ENCODE data around the gene TAS2R16. TPM values are rescaled to one million over a fixed set of nuclear protein-coding genes. Genes with fewer than 3 reads are reported as not detected.
A peak's percentile ranks its signal among the peaks of the same experiment; 100 is the strongest.

Gene TAS2R16
- total and polyA plus RNA-seq, 2 experiments from 2014 or later = not detected

- no peak for TF ChIP-seq EZH2 (IDR thresholded peaks at IDR 0.05; ENCODE audit: low read depth, unreplicated experiment)
Measured at GRCh38 chr7:122951006-122951405, 44.5 kb downstream of the TAS2R16 start (continued).

GRCh38 chr7:122949186-122949585 is 46.3 kb downstream of the TAS2R16 start:
- Histone ChIP-seq H3K36me3 (ENCODE audit: insufficient read depth) (no peaks in the 10 kb centered on the region), H3K4me2 (no peak overlapping the region), H3K9me2 (ENCODE audit: insufficient read depth) (no peaks in the 10 kb centered on the region), H3K4me3 (no peak overlapping the region), H4K20me1 (replicated peaks; ENCODE audit: insufficient read depth) (no peaks in the 10 kb centered on the region), H3K79me2 (replicated peaks; ENCODE audit: insufficient read depth) (no peaks in the 10 kb centered on the region), H3K4me1 (ENCODE audit: insufficient read depth) (peaks cover 8% of the 10 kb centered on the region; the same call in 1 of the 2 replicates), H3F3A (replicated peaks; ENCODE audit: low read depth) (no peaks in the 10 kb centered on the region), H3K27ac (ENCODE audit: low read depth) (no peak overlapping the region), H2AFZ (no peak overlapping the region), H3K27me3 (ENCODE audit: insufficient read depth) (no peaks in the 10 kb centered on the region)
- no peaks in the 10 kb centered on the region for H3K36me3 Mint-ChIP-seq (ENCODE audit: low read depth)
- H3K27me3 Mint-ChIP-seq (ENCODE audit: insufficient read depth, low read depth, poor library complexity) = no peaks in the 10 kb centered on the region
- peak overlapping the region; percentile 42; the same call in 1 of the 2 replicates for H3K27ac Mint-ChIP-seq
- no peak for DNase-seq (ENCODE audit: low spot score)
- TF ChIP-seq, protein P1, sequence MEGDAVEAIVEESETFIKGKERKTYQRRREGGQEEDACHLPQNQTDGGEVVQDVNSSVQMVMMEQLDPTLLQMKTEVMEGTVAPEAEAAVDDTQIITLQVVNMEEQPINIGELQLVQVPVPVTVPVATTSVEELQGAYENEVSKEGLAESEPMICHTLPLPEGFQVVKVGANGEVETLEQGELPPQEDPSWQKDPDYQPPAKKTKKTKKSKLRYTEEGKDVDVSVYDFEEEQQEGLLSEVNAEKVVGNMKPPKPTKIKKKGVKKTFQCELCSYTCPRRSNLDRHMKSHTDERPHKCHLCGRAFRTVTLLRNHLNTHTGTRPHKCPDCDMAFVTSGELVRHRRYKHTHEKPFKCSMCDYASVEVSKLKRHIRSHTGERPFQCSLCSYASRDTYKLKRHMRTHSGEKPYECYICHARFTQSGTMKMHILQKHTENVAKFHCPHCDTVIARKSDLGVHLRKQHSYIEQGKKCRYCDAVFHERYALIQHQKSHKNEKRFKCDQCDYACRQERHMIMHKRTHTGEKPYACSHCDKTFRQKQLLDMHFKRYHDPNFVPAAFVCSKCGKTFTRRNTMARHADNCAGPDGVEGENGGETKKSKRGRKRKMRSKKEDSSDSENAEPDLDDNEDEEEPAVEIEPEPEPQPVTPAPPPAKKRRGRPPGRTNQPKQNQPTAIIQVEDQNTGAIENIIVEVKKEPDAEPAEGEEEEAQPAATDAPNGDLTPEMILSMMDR (conservative IDR thresholded peaks at IDR 0.05; ENCODE audit: low read depth in 2 of 2) = no peak
- TF ChIP-seq JUNB (IDR thresholded peaks at IDR 0.05; ENCODE audit: unreplicated experiment) (no peak), ETS1 (IDR thresholded peaks at IDR 0.05) (no peak), EZH2 (IDR thresholded peaks at IDR 0.05; ENCODE audit: low read depth, unreplicated experiment) (no peak), STAT1 (IDR thresholded peaks at IDR 0.05; ENCODE audit: unreplicated experiment) (no peak), ZNF331 (CRISPR knock-in tag; IDR thresholded peaks at IDR 0.05; ENCODE audit: low read depth) (no peak), NANOG (IDR thresholded peaks at IDR 0.05; ENCODE audit: borderline replicate concordance) (no peak), POLR2AphosphoS5 (IDR thresholded peaks at IDR 0.05; ENCODE audit: low read depth) (no peak), ZNF462 (CRISPR knock-in tag; IDR thresholded peaks at IDR 0.05) (no peak), ZNF114 (CRISPR knock-in tag; IDR thresholded peaks at IDR 0.05) (no peak), EZH2phosphoT487 (IDR thresholded peaks at IDR 0.05; ENCODE audit: unreplicated experiment) (no peak), CREB1 (CRISPR knock-in tag; IDR thresholded peaks at IDR 0.05; ENCODE audit: low read depth) (no peak)
- TF ChIP-seq, protein P2, sequence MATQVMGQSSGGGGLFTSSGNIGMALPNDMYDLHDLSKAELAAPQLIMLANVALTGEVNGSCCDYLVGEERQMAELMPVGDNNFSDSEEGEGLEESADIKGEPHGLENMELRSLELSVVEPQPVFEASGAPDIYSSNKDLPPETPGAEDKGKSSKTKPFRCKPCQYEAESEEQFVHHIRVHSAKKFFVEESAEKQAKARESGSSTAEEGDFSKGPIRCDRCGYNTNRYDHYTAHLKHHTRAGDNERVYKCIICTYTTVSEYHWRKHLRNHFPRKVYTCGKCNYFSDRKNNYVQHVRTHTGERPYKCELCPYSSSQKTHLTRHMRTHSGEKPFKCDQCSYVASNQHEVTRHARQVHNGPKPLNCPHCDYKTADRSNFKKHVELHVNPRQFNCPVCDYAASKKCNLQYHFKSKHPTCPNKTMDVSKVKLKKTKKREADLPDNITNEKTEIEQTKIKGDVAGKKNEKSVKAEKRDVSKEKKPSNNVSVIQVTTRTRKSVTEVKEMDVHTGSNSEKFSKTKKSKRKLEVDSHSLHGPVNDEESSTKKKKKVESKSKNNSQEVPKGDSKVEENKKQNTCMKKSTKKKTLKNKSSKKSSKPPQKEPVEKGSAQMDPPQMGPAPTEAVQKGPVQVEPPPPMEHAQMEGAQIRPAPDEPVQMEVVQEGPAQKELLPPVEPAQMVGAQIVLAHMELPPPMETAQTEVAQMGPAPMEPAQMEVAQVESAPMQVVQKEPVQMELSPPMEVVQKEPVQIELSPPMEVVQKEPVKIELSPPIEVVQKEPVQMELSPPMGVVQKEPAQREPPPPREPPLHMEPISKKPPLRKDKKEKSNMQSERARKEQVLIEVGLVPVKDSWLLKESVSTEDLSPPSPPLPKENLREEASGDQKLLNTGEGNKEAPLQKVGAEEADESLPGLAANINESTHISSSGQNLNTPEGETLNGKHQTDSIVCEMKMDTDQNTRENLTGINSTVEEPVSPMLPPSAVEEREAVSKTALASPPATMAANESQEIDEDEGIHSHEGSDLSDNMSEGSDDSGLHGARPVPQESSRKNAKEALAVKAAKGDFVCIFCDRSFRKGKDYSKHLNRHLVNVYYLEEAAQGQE (IDR thresholded peaks at IDR 0.05; ENCODE audit: unreplicated experiment) = no peak
- no peaks in the 10 kb centered on the region for H3K9me3 Mint-ChIP-seq
- H3K4me1 Mint-ChIP-seq = peaks cover 5% of the 10 kb centered on the region; the same call in 2 of the 3 replicates
- no peak overlapping the region for H3K4me3 Mint-ChIP-seq
- no peak for ATAC-seq
